HEK293T (cell line): ENCODE data around the gene CSNK1G1.

Experiments used
- ARNT ChIP-seq: fragments of 450-650 bp; IDR thresholded peaks from 2 replicates; pipeline ENCODE4 v1.6.1; 2017; ENCODE audit warnings: mild to moderate bottlenecking
- FOXA1 ChIP-seq: fragments of 450-650 bp; IDR thresholded peaks from 2 replicates; pipeline ENCODE4 v1.6.1; 2016; ENCODE audit warnings: mild to moderate bottlenecking
- FOXK2 ChIP-seq: fragments of 450-650 bp; IDR thresholded peaks from 2 replicates; pipeline ENCODE4 v1.6.1; 2016; ENCODE audit warnings: mild to moderate bottlenecking
- PKNOX1 ChIP-seq: fragments of 450-650 bp; IDR thresholded peaks from 2 replicates; pipeline ENCODE4 v1.6.1; 2016
- SUZ12 ChIP-seq: fragments of 450-650 bp; IDR thresholded peaks from 2 replicates; pipeline ENCODE4 v1.6.1; 2016; ENCODE audit warnings: mild to moderate bottlenecking

GRCh38 chr15:64157599-64158125 lies 198.3 kb downstream of the CSNK1G1 start:
- TF ChIP-seq ARNT = no peak
- TF ChIP-seq PKNOX1 = no peak
- no peak for TF ChIP-seq FOXA1
- TF ChIP-seq FOXK2 = no peak
- TF ChIP-seq SUZ12 = no peak
